Caco-2 (cell line): ENCODE measurements around the gene ORMDL1. TPM values are rescaled to one million over a fixed set of nuclear protein-coding genes. Genes with fewer than 3 reads are reported as not detected.

Experiments
- BruUV-seq: library from RNA; stranded (reverse); fragments of 400-500 nt; replicated peaks from 2 replicates; lab custom pipeline; 2021; lab: Mats Ljungman, UMichigan
- CTCF ChIA-PET: fragments of 300-600 bp; sonication (Branson Sonifier 250); formaldehyde crosslinking; loops from one replicate; lab custom pipeline; 2022; ENCODE audit warnings: antibody characterized with exemption; lab: Charles Lee
- POLR2A ChIA-PET: fragments of 300-600 bp; sonication (Branson Sonifier 250); formaldehyde crosslinking; loops from one replicate; lab custom pipeline; 2022; ENCODE audit warnings: antibody characterized with exemption; lab: Charles Lee
- DNase-seq, 2 experiments: peaks; one replicate each; pipeline versions ENCODE4 v3.0.0 to v3.0.0-alpha.2; 2020 to 2022
- H3K27me3 ChIP-seq: replicated peaks from 2 replicates; pipeline ENCODE4 v1.6.0; 2011; ENCODE audit warnings: low read length; ENCODE audit not compliant: control insufficient read depth, insufficient read depth
- H3K36me3 ChIP-seq: 2 replicates; pipeline ENCODE4 v1.5.1; 2011; ENCODE audit warnings: low read length; ENCODE audit not compliant: control insufficient read depth, insufficient read depth
- H3K4me1 ChIP-seq: fragments of 250-450 bp; sonication (Bioruptor Pico); 2 replicates; pipeline ENCODE4 v1.5.1; 2020; ENCODE audit warnings: mild to moderate bottlenecking
- H3K4me3 ChIP-seq: 2 replicates; pipeline ENCODE4 v1.5.1; 2011; ENCODE audit warnings: low read depth, mild to moderate bottlenecking, control low read depth, low read length
- H3K9me3 ChIP-seq: fragments of 250-450 bp; sonication (Bioruptor Pico); 2 replicates; pipeline ENCODE4 v1.5.1; 2020; ENCODE audit warnings: mild to moderate bottlenecking, moderate library complexity
- H3K27ac Mint-ChIP-seq: one replicate; pipeline ENCODE4 v1.8.0; 2022; ENCODE audit warnings: mixed read lengths; ENCODE audit not compliant: unreplicated experiment
- H3K27me3 Mint-ChIP-seq: one replicate; pipeline ENCODE4 v1.8.0; 2022; ENCODE audit warnings: mixed read lengths; ENCODE audit not compliant: insufficient read depth, unreplicated experiment
- H3K36me3 Mint-ChIP-seq: one replicate; pipeline ENCODE4 v1.8.0; 2022; ENCODE audit warnings: mild to moderate bottlenecking, mixed read lengths; ENCODE audit not compliant: insufficient read depth, unreplicated experiment
- H3K4me1 Mint-ChIP-seq: one replicate; pipeline ENCODE4 v1.8.0; 2022; ENCODE audit warnings: low read depth, mixed read lengths; ENCODE audit not compliant: unreplicated experiment
- H3K4me3 Mint-ChIP-seq: one replicate; pipeline ENCODE4 v1.8.0; 2022; ENCODE audit warnings: mild to moderate bottlenecking, moderate library complexity, mixed read lengths; ENCODE audit not compliant: unreplicated experiment
- H3K9me3 Mint-ChIP-seq: one replicate; pipeline ENCODE4 v1.8.0; 2022; ENCODE audit warnings: mixed read lengths; ENCODE audit not compliant: unreplicated experiment
- CTCF ChIP-seq, 2 experiments: fragments of 200-600 bp in 1 of 2; IDR thresholded peaks; 1 replicate in 1 of 2; 2 replicates in 1 of 2; pipeline versions ENCODE4 v1.5.1 to v1.8.0; 2011 to 2022; ENCODE audit warnings: antibody characterized with exemption in 1 of 2, control low read depth in 1 of 2, inconsistent platforms in 1 of 2, low read depth in 1 of 2, low read length in 1 of 2, mild to moderate bottlenecking in 1 of 2, moderate library complexity in 1 of 2; ENCODE audit not compliant: insufficient read depth in 1 of 2, severe bottlenecking in 1 of 2, unreplicated experiment in 1 of 2
- intact Hi-C: fragments of 100-400 bp; cut with micrococcal nuclease; formaldehyde crosslinking; loops from one replicate; pipeline ENCODE4 v1.10.0; 2022; ENCODE audit not compliant: unreplicated experiment
- total RNA-seq: library from RNA; stranded (reverse); gene quantifications from 2 replicates; pipeline ENCODE4 v1.2.3, GENCODE V29; 2022

The ORMDL1 gene
- total RNA-seq, 1 experiment from 2014 or later, result 52.1 TPM

DNA sequence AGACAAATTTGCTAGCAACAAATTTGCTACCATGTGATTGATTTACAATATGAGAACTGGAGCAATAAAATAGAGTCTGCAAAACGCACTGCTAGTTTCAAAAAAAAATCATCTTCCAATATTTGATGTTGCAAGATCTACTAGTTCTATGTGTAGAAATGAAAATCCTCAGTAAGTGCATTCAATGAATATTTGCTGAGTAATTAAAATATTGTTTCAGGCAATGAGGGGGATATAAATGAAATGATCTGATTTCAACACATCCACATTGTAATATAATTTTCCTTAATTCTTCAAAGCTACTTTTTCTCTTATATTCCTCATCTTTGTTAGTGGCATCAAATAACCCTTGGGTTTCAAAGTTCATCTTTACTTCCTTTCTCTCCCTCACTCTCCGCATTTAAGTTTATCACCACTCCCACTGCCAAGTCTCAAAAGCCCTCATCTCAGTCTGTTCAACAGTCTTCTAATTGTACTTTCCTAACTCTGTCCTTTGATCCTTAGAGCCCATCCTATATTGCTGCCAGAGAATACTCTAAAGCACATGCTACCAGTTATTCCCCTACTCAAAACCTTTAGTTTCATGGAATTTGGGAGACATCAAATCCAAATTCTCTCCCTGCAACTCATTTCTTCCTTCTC lies 27.7 kb downstream of the ORMDL1 start:
- BruUV-seq, result no TSS peak
- Histone ChIP-seq H3K27me3 (no peaks in the 10 kb centered on the region), H3K4me1 (0 out of 2 replicates have a peak, but pooled peaks cover 3% of the 10 kb centered on the region), H3K36me3 (no peaks in the 10 kb centered on the region), H3K4me3 (no peak overlapping the region), H3K9me3 (no peaks in the 10 kb centered on the region)
- no peaks in the 10 kb centered on the region for H3K9me3 Mint-ChIP-seq
- no peaks in the 10 kb centered on the region for H3K36me3 Mint-ChIP-seq
- ChIA-PET POLR2A (interaction anchor here (0.7 kb wide), 1 partner anchor 81 kb away, joined by 3 read pairs; no protein-coding TSS in a partner anchor), CTCF (no interaction called here)
- no peak for DNase-seq
- H3K4me1 Mint-ChIP-seq, result peaks cover 7% of the 10 kb centered on the region
- H3K27ac Mint-ChIP-seq, result no peak overlapping the region
- intact Hi-C loops, result no loop called here
- no peaks in the 10 kb centered on the region for H3K27me3 Mint-ChIP-seq
- H3K4me3 Mint-ChIP-seq, result no peak overlapping the region
- no peak for TF ChIP-seq CTCF (IDR thresholded peaks at IDR 0.05; ENCODE audit: insufficient read depth in 1 of 2, low read depth in 1 of 2, low read length in 1 of 2, severe bottlenecking in 1 of 2, unreplicated experiment in 1 of 2)

GRCh38 chr2:189751080-189751658 lies 33.0 kb downstream of the ORMDL1 start:
- H3K4me3 Mint-ChIP-seq, result no peak overlapping the region
- intact Hi-C loops, result loop anchor here (1.0 kb wide), 3 partner anchors 11 to 319 kb away; partner anchors contain the start of genes ASNSD1 and OSGEPL1
- H3K36me3 Mint-ChIP-seq, result no peaks in the 10 kb centered on the region
- no peaks in the 10 kb centered on the region for H3K4me1 ChIP-seq
- H3K9me3 Mint-ChIP-seq, result no peaks in the 10 kb centered on the region
- H3K36me3 ChIP-seq, result no peaks in the 10 kb centered on the region
- no peaks in the 10 kb centered on the region for H3K4me1 Mint-ChIP-seq
- H3K9me3 ChIP-seq, result no peaks in the 10 kb centered on the region
- DNase-seq, result peak; percentile 53 to 61
- BruUV-seq, result no TSS peak
- no peaks in the 10 kb centered on the region for H3K27me3 ChIP-seq
- no peaks in the 10 kb centered on the region for H3K27me3 Mint-ChIP-seq
- no peak overlapping the region for H3K4me3 ChIP-seq
- TF ChIP-seq CTCF (IDR thresholded peaks at IDR 0.05; ENCODE audit: insufficient read depth in 1 of 2, low read depth in 1 of 2, low read length in 1 of 2, severe bottlenecking in 1 of 2, unreplicated experiment in 1 of 2), result peak; percentile 57 to 69
- ChIA-PET POLR2A (no interaction called here), CTCF (interaction anchor here (1.0 kb wide), 2 partner anchors 11 to 48 kb away, joined by 3 to 12 read pairs; partner anchors contain the start of gene OSGEPL1)
- no peak overlapping the region for H3K27ac Mint-ChIP-seq

DNA sequence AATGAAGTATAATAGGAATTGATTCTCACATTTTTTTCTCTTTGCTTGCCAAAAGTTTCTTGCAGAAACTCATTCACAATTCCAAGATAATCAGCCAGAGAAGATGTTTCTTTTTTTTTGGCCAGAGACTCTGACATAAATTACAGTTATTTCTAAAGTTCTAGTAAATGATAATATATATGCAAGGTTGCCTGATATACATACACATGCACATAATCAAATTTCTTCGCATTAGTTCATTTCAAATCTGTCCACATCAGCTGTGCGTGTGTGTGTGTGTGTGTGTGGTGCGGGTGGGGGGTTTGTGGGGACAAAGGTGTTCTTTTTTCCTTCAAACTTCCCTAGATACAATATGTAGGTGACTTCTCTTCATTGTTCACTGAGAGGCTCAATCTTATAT lies 54.7 kb downstream of the ORMDL1 start:
- BruUV-seq, result no TSS peak
- CTCF ChIA-PET, result no interaction called here
- Histone ChIP-seq H3K27me3 (no peaks in the 10 kb centered on the region), H3K36me3 (no peaks in the 10 kb centered on the region), H3K4me1 (no peaks in the 10 kb centered on the region), H3K9me3 (no peaks in the 10 kb centered on the region), H3K4me3 (no peak overlapping the region)
- no peaks in the 10 kb centered on the region for H3K36me3 Mint-ChIP-seq
- no peak for TF ChIP-seq CTCF (IDR thresholded peaks at IDR 0.05; ENCODE audit: insufficient read depth in 1 of 2, low read depth in 1 of 2, low read length in 1 of 2, severe bottlenecking in 1 of 2, unreplicated experiment in 1 of 2)
- no peak overlapping the region for H3K4me3 Mint-ChIP-seq
- H3K27ac Mint-ChIP-seq, result no peak overlapping the region
- POLR2A ChIA-PET, result no interaction called here
- intact Hi-C loops, result no loop called here
- H3K9me3 Mint-ChIP-seq, result no peaks in the 10 kb centered on the region
- no peaks in the 10 kb centered on the region for H3K27me3 Mint-ChIP-seq
- no peak for DNase-seq
- no peaks in the 10 kb centered on the region for H3K4me1 Mint-ChIP-seq
